PC-9 (cell line): ENCODE measurements around the gene GBGT1.

Source experiments
- EZH2 ChIP-seq: fragments of 200-600 bp; sonication (generic); IDR thresholded peaks from 2 replicates; pipeline ENCODE4 v1.8.0; 2017; ENCODE audit warnings: antibody characterized with exemption, low read depth
- TF ChIP-seq, protein P1 (sequence below): fragments of 200-600 bp; sonication (generic); conservative IDR thresholded peaks from 2 replicates; pipeline ENCODE4 v1.6.1; 2017; ENCODE audit warnings: mixed run types, antibody characterized with exemption, mild to moderate bottlenecking, moderate library complexity

GRCh38 chr9:133173056-133173455 is 9.3 kb upstream of the GBGT1 start:
- TF ChIP-seq, protein P1, sequence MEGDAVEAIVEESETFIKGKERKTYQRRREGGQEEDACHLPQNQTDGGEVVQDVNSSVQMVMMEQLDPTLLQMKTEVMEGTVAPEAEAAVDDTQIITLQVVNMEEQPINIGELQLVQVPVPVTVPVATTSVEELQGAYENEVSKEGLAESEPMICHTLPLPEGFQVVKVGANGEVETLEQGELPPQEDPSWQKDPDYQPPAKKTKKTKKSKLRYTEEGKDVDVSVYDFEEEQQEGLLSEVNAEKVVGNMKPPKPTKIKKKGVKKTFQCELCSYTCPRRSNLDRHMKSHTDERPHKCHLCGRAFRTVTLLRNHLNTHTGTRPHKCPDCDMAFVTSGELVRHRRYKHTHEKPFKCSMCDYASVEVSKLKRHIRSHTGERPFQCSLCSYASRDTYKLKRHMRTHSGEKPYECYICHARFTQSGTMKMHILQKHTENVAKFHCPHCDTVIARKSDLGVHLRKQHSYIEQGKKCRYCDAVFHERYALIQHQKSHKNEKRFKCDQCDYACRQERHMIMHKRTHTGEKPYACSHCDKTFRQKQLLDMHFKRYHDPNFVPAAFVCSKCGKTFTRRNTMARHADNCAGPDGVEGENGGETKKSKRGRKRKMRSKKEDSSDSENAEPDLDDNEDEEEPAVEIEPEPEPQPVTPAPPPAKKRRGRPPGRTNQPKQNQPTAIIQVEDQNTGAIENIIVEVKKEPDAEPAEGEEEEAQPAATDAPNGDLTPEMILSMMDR = no peak
- no peak for TF ChIP-seq EZH2
